Astrocyte of the hippocampus (primary cell): ENCODE data around the gene ITK.
"Not testable (repeated sequence)": the region's sequence is repeated elsewhere in the genome, so short reads cannot be mapped to it uniquely, and the experiment has no call there.

Source experiments
- DNase-seq: peaks from one replicate; pipeline ENCODE4 v3.0.0; 2011; ENCODE audit warnings: low read depth, low spot score

Gene ITK

DNA sequence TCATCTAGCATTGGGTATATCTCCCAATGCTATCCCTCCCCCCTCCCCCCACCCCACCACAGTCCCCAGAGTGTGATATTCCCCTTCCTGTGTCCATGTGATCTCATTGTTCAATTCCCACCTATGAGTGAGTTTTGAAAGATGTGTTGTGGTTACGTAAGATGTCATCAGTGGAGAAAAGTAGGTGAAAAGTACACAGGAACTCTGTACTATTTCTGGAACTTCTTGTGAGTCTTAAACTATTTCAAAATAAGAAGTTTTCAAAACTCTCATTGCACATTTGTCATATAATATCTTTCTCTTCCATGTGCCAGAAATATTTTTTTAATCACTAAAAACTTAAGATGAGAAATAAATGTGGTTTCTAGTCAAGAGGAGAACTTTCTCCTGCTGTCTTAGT, 30.0 kb downstream of the ITK start:
- not testable (repeated sequence) for DNase-seq

DNA sequence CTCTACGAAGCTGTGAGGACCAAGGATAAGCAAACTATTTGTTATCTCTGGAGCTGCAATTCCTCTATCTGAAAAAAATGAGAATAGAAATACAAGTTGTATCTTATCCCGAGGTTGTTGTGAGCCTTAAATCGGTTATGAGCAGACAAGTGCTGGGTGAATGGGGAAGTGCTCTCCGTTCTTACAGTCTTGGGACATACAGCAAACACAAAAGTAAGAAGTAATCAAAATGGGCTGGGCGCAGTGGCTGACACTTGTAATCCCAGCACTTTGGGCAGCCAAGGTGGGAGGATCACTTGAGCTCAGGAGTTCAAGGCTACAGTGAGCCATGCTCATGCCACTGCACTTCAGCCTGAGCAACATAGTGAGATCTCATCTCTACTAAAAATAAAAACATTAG, 31.7 kb downstream of the ITK start:
- no peak for DNase-seq

DNA sequence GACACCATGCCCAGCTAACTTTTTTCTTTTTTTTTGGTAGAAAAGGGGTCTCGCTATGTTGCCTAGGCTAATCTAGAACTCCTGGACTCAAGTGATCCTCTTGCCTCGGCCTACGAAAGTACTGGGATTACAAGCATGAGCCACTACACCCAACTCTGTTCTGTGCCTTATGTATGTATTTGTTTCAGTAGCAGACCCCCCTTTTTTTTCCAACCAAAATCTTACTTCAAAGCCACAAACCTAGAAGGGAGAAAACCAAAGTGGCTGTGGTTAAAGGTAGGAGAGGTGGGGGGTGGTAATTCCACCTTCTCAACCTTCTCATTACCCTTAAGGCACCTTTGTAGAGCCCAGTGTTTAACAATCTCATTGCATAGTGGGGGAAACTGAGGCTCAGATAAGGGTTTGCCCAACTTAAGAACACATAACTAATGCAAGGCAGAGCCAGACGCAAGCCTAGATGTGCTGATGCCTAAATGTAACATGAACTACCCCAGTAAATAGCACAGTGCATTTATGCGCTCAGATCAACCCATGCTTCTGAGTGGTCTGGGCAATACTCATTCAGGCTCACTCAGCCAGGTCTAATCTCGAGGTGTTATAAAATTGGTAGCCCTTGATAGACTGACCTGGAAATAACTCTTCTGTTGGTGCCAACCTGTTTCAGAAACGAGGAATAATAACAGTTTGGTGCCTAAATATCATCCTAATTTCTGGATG, 33.0 kb downstream of the ITK start:
- no peak for DNase-seq

DNA sequence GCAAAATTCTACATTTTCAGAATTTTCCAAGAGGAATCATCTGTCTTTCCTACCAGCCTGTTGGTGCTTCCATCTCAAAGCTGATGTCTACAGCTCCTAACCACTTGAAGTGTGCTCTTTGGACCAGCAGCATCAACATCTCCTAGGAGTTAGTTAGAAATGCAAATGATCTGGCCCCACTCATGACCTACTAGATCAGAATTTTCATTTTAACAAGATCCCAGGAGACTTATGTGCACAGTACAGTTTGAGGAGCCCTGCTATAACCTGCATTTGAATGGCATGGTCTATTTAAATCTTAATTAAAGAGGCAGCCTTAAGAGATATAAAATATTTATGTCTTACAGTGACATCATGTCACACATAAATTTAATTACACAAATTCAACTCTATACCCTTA, 33.8 kb downstream of the ITK start:
- DNase-seq = no peak

DNA sequence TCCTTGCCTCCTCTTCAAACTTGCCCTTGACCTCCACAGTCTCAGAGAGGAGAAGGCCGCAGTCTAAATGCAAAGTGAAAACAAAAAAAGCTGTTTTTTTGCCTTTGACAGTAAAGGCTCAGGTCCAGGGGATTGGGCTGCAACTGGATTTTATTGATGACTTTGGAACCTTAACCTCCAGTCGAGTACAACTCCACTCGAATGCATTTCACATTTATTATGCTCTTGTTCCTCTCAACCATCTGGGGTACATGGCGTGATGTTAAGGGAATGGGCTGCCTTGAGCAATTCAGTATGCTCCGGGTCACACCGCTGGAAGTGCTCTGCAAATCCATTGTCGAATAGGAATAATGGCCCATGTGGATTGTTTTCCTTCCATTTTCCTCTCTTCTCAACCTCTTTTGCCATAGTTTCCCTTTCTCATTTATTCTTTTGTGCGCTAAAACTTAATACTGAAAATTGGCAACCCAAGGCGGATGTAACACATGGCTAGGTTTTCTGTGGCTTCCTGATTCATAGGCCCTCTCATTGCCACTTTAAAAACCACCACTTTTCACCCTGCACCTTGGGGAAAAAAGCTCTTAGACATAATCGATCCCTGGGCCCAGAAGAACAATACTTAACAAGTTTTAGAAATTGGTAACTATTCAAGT, 34.3 kb downstream of the ITK start:
- DNase-seq = no peak

DNA sequence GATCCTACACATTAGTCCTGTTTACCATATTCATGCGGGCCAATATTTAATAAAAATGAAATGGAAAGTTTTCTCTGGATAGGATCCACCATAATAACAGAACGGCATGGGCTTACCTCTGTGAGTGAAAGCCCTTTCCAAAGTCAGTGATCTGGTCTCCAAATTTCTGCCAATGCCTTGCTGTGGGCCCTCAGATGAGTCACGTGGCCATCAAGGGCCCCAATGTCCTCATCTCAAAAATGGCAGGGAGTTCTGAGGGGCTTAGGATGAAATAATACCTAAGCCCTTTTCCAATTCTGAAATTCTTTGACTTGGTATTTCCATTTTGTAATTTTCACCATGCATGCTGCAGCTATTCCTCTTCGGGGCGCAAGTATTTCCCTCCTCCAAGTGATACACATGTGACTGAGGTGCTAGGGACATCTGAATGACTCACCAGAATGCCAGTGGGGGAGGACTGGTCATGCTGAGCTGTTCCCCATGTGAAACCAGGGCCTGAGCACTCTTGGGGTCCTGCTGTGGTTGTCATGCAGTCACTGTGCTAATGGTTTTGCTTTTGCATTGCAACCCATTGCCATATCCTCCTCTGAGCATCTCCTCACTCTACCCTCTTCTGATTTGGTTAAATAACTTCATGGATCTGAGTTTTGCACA, 35.0 kb downstream of the ITK start:
- no peak for DNase-seq

DNA sequence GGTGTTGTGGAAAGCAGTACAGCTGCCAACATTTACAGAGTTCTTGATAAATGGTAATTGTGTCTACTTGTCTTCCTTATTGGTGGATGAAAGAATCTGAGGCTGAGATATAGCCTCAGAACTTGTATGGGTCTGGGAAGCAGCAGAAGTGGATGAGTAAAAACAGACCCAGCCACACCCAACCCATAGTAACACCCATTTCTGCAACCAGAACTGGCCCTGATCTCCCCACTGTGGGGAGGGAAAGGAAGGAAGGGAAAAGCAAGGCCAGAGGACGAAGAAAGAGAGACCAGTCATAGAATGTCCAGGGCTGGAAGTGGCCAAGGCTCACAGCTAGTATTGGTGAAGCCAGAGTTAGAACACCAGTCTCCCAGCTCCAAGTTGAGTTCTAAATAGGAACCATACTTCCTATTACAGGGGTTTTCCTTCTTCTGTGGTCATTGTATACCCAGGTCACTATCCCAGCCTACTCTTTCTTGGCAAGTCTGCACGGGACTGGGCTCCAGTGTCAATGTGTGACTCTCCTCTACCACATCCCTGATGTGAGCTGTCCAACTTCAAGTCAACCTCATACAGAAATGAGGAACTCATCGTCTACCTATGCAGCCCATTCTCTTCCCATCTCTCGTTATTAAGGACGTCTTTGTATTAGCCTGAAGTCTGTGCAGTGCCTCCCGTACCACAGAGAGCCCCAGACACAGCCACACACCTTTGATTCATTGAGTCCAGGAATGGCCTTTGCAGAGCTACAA, 35.9 kb downstream of the ITK start:
- DNase-seq = no peak

DNA sequence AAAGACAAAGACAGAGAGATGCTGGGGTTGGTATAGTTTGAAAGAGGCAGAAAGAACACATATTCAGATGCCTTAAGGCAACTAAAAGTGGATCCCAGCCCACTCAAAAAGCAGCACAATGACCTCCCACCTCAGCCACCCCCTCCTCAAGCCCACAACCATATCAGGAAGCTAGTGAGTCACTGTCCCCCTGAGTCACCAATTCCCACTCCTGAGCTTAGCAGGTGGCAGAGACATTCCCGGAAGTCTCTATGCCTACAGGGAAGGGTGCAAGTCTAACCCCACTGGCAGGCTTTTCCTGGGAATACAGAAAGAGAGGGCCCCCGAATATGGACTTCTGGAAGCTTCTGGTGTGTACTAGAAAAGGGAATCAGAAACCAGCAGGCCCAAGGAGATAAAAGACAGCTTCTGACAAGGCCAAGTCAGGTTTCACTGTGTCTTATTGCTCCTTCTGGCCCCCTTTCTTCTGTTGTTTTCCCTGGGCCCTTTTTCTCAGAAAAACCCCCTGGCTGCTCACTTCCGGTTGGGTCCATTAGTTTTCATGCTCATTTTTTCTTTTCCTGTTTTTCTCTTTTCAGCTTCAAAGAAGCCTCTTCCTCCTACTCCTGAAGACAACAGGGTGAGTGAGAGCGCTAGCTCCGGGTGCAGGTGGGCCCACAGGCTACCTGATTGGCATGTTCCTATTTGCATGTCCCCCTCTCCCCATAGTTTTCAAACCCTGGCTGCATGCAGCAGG, 36.8 kb downstream of the ITK start:
- DNase-seq = peak; percentile 5

DNA sequence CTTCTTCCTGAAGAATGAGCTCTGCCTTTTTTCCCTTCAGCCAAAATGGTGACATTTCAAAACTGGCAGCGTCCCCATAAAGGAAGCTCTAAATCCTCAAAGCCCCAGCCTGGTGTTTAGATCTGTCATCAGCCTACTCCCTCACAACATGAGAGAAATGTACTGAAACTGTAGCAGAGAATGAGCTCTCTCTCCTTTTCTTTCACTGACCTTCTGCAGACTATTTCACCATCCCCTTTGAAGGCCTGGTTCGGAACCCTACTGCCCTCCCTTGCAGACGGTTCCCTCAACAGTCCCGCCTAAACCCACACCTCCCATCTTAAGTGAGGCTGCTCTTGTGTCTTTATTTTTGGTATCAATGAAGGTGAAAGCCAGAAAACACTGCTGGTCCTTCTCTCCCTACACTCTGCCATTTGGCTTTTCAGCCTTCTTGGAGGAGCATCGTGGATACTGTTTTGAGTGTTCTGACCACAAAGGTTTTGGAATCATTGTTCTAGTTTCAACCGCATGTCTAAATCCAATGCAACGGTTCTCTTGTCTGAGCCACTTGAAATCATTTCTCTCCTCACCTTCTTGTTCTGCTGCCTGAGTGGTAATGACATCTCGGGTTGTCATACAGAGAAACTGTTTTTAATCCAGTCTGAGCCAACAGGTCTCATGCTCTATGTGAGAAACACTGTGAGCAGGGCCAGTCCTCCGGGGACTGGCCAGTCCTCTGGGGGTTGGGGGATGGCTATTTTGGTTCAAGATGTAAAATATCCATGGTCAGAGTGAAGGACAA, 39.0 kb downstream of the ITK start:
- no peak for DNase-seq

DNA sequence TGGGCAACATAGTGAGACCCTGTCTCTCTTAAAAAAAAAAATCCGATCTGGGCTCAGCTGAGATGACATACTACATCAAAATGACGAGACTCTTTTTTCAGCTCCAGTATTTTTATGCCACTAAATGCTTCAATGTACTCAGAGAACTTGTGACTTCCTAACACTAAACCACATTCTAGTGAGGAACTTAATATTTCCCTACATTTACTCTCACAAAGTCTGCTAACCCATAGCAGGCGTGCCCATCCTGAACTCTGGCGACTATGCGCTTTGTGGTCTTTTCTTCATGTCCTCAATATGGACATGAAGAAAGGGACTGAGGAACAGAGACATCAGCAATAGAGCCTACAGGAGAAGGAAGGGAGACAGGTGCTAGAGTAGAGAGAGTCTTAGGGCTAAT, 41.3 kb downstream of the ITK start:
- DNase-seq = no peak

DNA sequence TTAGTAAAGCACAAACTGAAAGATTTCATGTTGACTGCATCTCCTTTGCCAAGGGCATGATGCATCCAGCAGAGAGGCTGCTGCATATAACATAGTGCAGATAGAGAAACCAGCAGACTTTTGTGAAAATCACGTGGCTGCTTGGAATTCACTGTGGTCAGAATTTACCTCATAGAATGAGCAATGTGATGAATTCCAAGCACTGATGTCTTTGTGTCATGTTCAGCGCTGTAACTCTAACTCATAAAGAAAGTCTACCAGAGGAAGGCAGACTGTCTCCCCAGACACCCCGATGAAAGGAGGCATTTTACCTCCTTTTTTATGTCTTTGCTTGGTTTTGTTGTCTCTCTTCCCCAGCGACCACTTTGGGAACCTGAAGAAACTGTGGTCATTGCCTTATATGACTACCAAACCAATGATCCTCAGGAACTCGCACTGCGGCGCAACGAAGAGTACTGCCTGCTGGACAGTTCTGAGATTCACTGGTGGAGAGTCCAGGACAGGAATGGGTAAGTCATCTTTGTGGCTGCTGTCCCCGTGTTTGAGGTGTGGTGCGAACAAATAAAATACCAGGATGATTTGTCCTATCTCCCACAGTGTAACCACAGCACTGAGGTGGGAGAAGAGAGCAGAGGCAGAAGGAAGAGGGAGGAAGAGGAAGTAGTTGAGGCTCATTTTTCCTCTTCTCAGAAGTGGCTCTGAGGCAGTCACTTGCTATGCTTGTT, 42.0 kb downstream of the ITK start:
- DNase-seq = peak; percentile 88

DNA sequence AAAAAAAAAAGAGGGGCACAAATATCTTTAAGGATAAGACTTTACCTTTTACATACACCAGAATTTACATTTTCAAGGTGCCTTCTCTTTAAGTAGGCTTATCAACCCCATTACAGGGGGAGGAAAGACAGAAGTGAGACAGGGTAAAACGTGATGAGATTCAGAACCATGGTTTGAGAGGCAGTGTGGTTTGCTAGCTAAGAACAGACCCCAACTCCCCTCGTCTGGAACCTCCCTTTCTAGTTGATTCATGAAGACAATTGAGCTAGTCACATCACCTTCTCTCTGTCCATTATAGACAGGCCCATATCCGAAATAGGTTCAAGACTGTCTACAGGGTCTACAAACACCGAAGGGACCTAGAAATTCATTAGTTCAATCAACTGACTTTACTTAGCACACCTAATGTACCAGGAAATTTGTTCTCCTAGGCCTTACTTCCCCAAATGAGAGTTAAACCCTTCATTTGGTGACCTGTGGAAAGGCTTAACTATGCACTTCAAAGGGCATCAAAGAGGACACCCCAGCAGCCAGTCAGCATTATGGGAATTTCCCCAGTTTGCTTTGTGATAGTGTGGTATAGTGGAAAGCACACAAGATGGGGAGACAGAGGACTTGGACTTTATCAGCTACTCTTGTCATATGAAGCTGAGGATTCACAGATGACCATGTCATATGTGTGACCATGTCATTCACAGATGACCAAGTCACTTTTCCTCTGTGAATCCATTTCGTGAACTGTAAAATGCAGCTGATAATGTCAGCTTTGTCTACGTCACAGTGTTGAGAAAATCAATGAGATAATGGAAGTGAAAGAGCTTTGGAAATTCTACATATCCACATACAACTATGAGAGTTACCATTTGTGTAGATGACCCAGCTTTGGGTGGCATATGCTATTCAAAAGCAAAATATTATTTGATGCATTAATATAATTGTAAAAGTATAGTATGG, 45.1 kb downstream of the ITK start:
- DNase-seq = no peak

DNA sequence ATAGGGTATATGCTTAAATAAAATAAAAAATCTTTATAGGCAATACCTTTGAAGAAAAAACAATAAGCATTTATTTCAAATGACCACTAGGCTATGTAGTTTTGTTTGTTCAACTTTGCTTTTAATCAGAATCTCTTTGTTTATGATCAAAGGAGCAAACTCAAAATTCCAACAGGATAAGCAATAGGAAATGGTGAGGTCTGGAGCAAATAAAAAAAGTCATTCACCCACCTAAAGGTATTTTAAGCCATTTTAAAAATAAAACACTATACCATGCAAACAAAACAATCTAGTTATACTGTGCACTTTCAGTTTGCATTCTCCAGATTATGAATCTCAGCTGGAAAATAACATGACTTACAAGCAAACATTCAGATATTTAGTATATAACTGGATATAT, 50.0 kb downstream of the ITK start:
- no peak for DNase-seq

DNA sequence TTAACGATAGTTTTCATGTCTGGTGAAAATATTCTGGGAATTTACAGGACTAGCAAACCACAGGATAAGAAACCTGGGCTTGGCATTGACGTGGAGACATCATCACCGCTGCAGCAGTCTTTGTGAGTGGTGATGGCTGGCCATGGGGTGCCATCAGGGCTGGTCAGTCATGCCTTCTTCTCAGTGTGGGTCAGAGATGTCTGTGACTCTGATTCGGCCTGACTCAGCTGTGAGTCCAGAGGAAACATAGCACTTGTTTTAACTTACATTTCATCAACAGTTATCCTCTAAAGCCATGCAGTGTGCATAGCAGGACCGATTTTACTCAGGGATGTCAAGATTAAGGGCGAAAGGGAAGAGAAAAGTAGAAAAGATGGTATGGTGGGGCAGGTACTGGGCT, 52.1 kb downstream of the ITK start:
- DNase-seq = peak; percentile 15

DNA sequence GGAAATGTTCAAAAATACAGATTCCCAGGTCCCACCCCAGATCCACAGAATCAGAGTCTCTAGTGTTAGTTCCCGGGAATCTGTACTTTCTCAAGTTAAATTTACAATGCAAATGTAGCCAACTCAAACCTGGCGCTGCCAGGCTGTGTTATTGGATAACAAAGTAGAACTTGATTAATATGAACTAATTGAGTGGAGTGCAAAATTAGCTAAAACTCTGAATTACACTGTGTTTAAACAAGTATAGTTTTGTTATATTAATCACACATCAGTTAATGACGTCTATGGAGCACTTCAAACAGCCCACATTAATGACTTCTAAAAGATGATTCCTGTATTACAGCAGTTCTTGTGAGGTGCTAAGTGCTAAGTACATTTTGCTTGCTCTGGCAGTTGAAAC, 52.9 kb downstream of the ITK start:
- DNase-seq = no peak

DNA sequence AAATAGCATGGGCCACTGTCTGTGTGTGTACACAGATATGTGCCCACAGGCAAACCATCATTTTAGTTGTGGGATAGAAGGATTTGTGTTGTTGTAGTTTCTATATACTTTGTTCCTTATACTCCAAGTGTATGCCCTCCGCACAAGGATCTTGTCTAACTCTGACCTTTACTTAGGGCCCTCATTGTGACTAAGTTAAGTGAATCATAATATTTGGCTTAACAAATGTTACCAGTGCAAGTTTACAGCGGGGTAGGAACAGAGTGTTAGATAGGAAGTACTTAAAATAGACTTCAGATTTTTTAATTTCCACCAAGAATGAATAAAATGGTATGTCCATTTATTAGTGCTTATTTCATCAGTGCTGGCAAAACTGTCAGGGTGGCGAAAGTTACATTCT, 55.8 kb downstream of the ITK start:
- no peak for DNase-seq

DNA sequence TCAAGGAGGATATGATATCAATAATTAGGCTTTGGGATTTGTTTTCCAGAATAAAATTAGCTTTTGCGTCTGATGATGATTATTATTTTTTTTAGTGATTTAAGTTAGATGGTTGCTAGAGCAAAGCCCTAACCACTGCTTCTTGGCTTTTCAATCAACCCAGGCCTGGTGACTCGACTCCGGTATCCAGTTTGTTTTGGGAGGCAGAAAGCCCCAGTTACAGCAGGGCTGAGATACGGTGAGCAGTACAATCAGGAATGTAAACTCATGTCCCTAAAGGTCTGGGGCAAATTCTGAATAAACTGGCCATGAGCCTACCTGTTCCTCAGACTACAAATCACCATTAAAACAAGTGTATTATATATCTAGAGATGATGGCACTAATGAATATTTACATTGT, 60.8 kb downstream of the ITK start:
- peak; percentile 45 for DNase-seq

DNA sequence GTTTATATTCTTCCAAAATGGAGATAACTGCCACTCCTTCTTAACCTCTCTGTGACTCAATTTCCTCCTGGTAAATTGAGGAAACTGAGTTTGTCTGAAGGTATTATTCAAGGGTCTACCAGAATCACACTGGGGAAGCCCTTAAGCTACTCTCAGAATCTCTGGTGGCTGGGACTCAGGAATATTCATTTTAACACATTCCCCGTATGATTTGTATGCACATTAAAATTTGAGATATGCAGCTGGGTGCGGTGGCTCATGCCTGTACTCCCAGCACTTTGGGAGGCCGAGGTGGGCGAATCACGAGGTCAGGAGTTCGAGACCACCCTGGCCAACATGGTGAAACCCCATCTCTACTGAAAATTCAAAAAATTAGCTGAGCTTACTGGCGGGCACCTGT, 64.1 kb downstream of the ITK start:
- not testable (repeated sequence) for DNase-seq

DNA sequence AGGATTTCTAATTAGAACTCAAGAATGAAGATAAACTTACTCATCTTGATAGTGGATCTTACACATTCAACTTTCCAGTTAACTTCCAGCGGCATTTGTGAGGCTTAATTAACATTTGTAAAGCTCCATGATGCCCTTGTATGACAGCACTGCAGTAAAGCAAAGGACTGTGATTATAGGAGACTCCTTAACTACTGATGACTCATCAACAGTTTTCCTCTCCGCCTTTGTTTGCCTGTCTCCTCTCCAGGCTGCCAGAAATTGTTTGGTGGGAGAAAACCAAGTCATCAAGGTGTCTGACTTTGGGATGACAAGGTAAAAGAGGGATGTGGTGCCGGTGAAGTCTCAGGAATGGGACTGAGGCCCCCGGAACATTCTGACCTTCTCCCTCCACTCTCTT, 64.8 kb downstream of the ITK start:
- peak; percentile 60 for DNase-seq
